IMR-90 (cell line): ENCODE data around the gene GLTPD2. TPM values are rescaled to one million over a fixed set of nuclear protein-coding genes. Genes with fewer than 3 reads are reported as not detected.

Experiments
- ATAC-seq: fragments of 200-7000 bp; cut with Tn5 transposase; 2 replicates; pipeline ENCODE4 v1.9.1; 2020; ENCODE audit warnings: low read depth, mild to moderate bottlenecking, moderate library complexity
- BruUV-seq: library from RNA; stranded (reverse); fragments of 400-500 nt; replicated peaks from 2 replicates; lab custom pipeline; 2021; lab: Mats Ljungman, UMichigan
- CTCF ChIA-PET: fragments of 300-600 bp; formaldehyde crosslinking; extraction: SDS; loops from one replicate; lab custom pipeline; 2021; ENCODE audit warnings: antibody characterized with exemption; lab: Yijun Ruan, JAX
- POLR2A ChIA-PET: fragments of 300-600 bp; sonication (Branson Sonifier 250); formaldehyde crosslinking; loops from one replicate; lab custom pipeline; 2022; ENCODE audit warnings: antibody characterized with exemption; ENCODE audit not compliant: unreplicated experiment; lab: Charles Lee
- DNase-seq: peaks from one replicate; pipeline ENCODE4 v3.0.0; 2013
- H2AFZ ChIP-seq: replicated peaks from 2 replicates; pipeline ENCODE3; 2013; ENCODE audit warnings: low read length, mild to moderate bottlenecking; ENCODE audit not compliant: poor library complexity
- H2AK5ac ChIP-seq: 2 replicates; pipeline ENCODE4 v1.6.1; 2013; ENCODE audit warnings: low read depth, low read length, inconsistent platforms
- H2AK9ac ChIP-seq: replicated peaks from 2 replicates; pipeline ENCODE3; 2013; ENCODE audit warnings: mild to moderate bottlenecking, low read depth, low read length, moderate library complexity; ENCODE audit not compliant: poor library complexity
- H2BK120ac ChIP-seq: 2 replicates; pipeline ENCODE4 v1.6.1; 2013; ENCODE audit warnings: low read depth, low read length, inconsistent platforms
- H2BK15ac ChIP-seq: 3 replicates; pipeline ENCODE4 v1.6.1; 2013; ENCODE audit warnings: low read depth, low read length, inconsistent platforms
- H2BK20ac ChIP-seq: 2 replicates; pipeline ENCODE4 v1.6.1; 2013; ENCODE audit warnings: low read depth, mild to moderate bottlenecking, inconsistent platforms, low read length, moderate library complexity
- H2BK5ac ChIP-seq: 2 replicates; pipeline ENCODE4 v1.6.1; 2013; ENCODE audit warnings: mild to moderate bottlenecking, low read depth, low read length, inconsistent platforms; ENCODE audit not compliant: poor library complexity, severe bottlenecking
- H3K14ac ChIP-seq: replicated peaks from 2 replicates; pipeline ENCODE4 v1.6.1; 2013; ENCODE audit warnings: low read depth, low read length, inconsistent platforms
- H3K18ac ChIP-seq: 2 replicates; pipeline ENCODE4 v1.6.1; 2013; ENCODE audit warnings: low read depth, low read length, control low read depth
- H3K23ac ChIP-seq: 2 replicates; pipeline ENCODE4 v1.6.1; 2013; ENCODE audit warnings: low read depth, low read length, inconsistent platforms
- H3K27ac ChIP-seq: 2 replicates; pipeline ENCODE4 v1.5.1; 2013; ENCODE audit warnings: mild to moderate bottlenecking, control low read depth, low read length; ENCODE audit not compliant: insufficient read depth
- H3K27me3 ChIP-seq: 2 replicates; pipeline ENCODE4 v1.6.1; 2013; ENCODE audit warnings: low read length; ENCODE audit not compliant: control insufficient read depth, insufficient read depth
- H3K36me3 ChIP-seq: 2 replicates; pipeline ENCODE4 v1.6.1; 2013; ENCODE audit warnings: low read length, mixed read lengths; ENCODE audit not compliant: control insufficient read depth, insufficient read depth
- H3K4ac ChIP-seq: 2 replicates; pipeline ENCODE4 v1.6.1; 2013; ENCODE audit warnings: low read depth, low read length, inconsistent platforms
- H3K4me1 ChIP-seq: 2 replicates; pipeline ENCODE4 v1.6.1; 2013; ENCODE audit warnings: low read length, mixed read lengths; ENCODE audit not compliant: control insufficient read depth, insufficient read depth
- H3K4me2 ChIP-seq: 2 replicates; pipeline ENCODE4 v1.6.1; 2013; ENCODE audit warnings: low read depth, mild to moderate bottlenecking, control low read depth, low read length, moderate library complexity
- H3K4me3 ChIP-seq: 2 replicates; pipeline ENCODE4 v1.5.1; 2013; ENCODE audit warnings: low read depth, mild to moderate bottlenecking, control low read depth, low read length, moderate library complexity; ENCODE audit not compliant: insufficient read depth
- H3K56ac ChIP-seq: 2 replicates; pipeline ENCODE4 v1.6.1; 2013; ENCODE audit warnings: low read length, inconsistent platforms; ENCODE audit not compliant: insufficient read depth; ENCODE audit errors: extremely low read depth
- H3K79me1 ChIP-seq, 2 experiments: 2 replicates each; pipeline ENCODE4 v1.6.1; 2013; ENCODE audit warnings: low read length in 2 of 2, inconsistent platforms in 1 of 2, low read depth in 1 of 2
- H3K9ac ChIP-seq: 2 replicates; pipeline ENCODE4 v1.6.1; 2013; ENCODE audit warnings: low read depth, low read length, control low read depth
- H3K9me1 ChIP-seq: 2 replicates; pipeline ENCODE4 v1.6.1; 2013; ENCODE audit warnings: low read length, inconsistent platforms; ENCODE audit not compliant: insufficient read depth
- H3K9me3 ChIP-seq: 2 replicates; pipeline ENCODE4 v1.6.1; 2013; ENCODE audit warnings: low read length; ENCODE audit not compliant: control insufficient read depth, insufficient read depth
- H4K20me1 ChIP-seq: 2 replicates; pipeline ENCODE4 v1.6.1; 2013; ENCODE audit warnings: low read length, inconsistent platforms; ENCODE audit not compliant: insufficient read depth
- H4K5ac ChIP-seq: 2 replicates; pipeline ENCODE4 v1.6.1; 2013; ENCODE audit warnings: mild to moderate bottlenecking, low read depth, low read length, control low read depth
- H4K8ac ChIP-seq, 2 experiments: 2 replicates each; pipeline ENCODE4 v1.6.1; 2013; ENCODE audit warnings: low read depth in 2 of 2, low read length in 2 of 2, control low read depth in 1 of 2, inconsistent platforms in 1 of 2
- H4K91ac ChIP-seq: 2 replicates; pipeline ENCODE4 v1.6.1; 2013; ENCODE audit warnings: low read depth, low read length, inconsistent platforms; ENCODE audit not compliant: insufficient read depth
- BHLHE40 ChIP-seq: fragments of 150-350 bp; IDR thresholded peaks from 2 replicates; pipeline ENCODE4 v1.6.1; 2016; ENCODE audit warnings: mild to moderate bottlenecking, low read depth, low read length
- MAZ ChIP-seq: IDR thresholded peaks from 2 replicates; pipeline ENCODE4 v1.6.1; 2012; ENCODE audit warnings: low read depth, mild to moderate bottlenecking, low read length, improper control_type of control experiment, moderate library complexity, borderline replicate concordance
- RAD21 ChIP-seq: IDR thresholded peaks from 2 replicates; pipeline ENCODE4 v1.6.1; 2012; ENCODE audit warnings: low read length, improper control_type of control experiment
- WGBS, 2 experiments: methylation state at CpG; one replicate each; pipeline versions ENCODE4 v1.1.5 to v1.1.7; 2013; ENCODE audit warnings: missing lambda C conversion rate in 2 of 2; ENCODE audit not compliant: insufficient read length in 1 of 2; ENCODE audit errors: extremely low coverage in 2 of 2; 5-methylcytosine and 5-hydroxymethylcytosine counted together
- dilution Hi-C: fragments of 300-500 bp; cut with HindIII; formaldehyde crosslinking; loops from one replicate; pipeline ENCODE4 v1.14.3; 2018; ENCODE audit warnings: low sequenced_read_pairs; ENCODE audit not compliant: unreplicated experiment
- in situ Hi-C: fragments of 300-500 bp; cut with MboI; formaldehyde crosslinking; loops from 3 replicates; pipeline ENCODE4 v1.14.3; 2019; ENCODE audit warnings: low sequenced_read_pairs, inconsistent platforms, mixed read lengths
- intact Hi-C: fragments of 100-400 bp; cut with micrococcal nuclease; formaldehyde crosslinking; loops from 2 replicates; pipeline ENCODE4 v1.10.0; 2022
- polyA plus RNA-seq, 3 experiments: library from polyadenylated mRNA; depleted of rRNA; stranded (reverse); fragments of >200 nt; gene quantifications; 2 replicates each; pipeline ENCODE4 v1.2.3, GENCODE V29; 2012; ENCODE audit warnings: low replicate concordance in 1 of 3
- total RNA-seq: library from RNA; depleted of rRNA; stranded (reverse); fragments of >200 nt; gene quantifications from 2 replicates; pipeline ENCODE4 v1.2.3, GENCODE V29; 2012

GLTPD2 gene
- total and polyA plus RNA-seq, 2 of the 4 experiments (the other 2 are of a cell fraction) = not detected

GRCh38 chr17:4833178-4833940 is 44.6 kb downstream of the GLTPD2 start, which contains the start of gene MINK1:
MINK1 (plus strand) TSS chr17:4833340; CDS start chr17:4833584, 244 bp downstream.
- intact Hi-C loops = no loop called here

More at GRCh38 chr17:4833178-4833940, 44.6 kb downstream of the GLTPD2 start, which contains the start of gene MINK1:
- Histone ChIP-seq H3K56ac (peak within 1 kb of the TSS; percentile 80; the same call in 1 of the 2 replicates), H2BK20ac (peak within 1 kb of the TSS; percentile 85; the same call in 1 of the 2 replicates), H3K23ac (peak within 1 kb of the TSS; percentile 97), H3K4me2 (peak within 1 kb of the TSS; percentile 93), H2BK15ac (peak within 1 kb of the TSS; percentile 93; the same call in 2 of the 3 replicates), H4K20me1 (peaks cover 35% of the 10 kb centered on the region), H3K9ac (peak within 1 kb of the TSS; percentile 69), H4K5ac (peak within 1 kb of the TSS; percentile 54), H3K27ac (peak within 1 kb of the TSS; percentile 81), H3K79me1 (peaks cover 19 to 48% of the 10 kb centered on the region in 2 experiments; a peak in 3 of 4 replicates), H3K9me3 (no peaks in the 10 kb centered on the region), H4K91ac (peak within 1 kb of the TSS; percentile 88), H2BK5ac (peak within 1 kb of the TSS; percentile 77), H3K4ac (peak within 1 kb of the TSS; percentile 95), H3K4me3 (peak within 1 kb of the TSS; percentile 77), H3K18ac (peak within 1 kb of the TSS; percentile 48), H4K8ac (peak within 1 kb of the TSS; percentile 82 to 91), H3K14ac (peak within 1 kb of the TSS; percentile 94), H3K27me3 (no peaks in the 10 kb centered on the region), H3K36me3 (peaks cover 4% of the 10 kb centered on the region; the same call in 1 of the 2 replicates), H2BK120ac (peak within 1 kb of the TSS; percentile 48), H3K4me1 (peaks cover 6% of the 10 kb centered on the region; the same call in 1 of the 2 replicates), H2AK5ac (peak within 1 kb of the TSS; percentile 97), H2AK9ac (peak within 1 kb of the TSS; percentile 99), H3K9me1 (peaks cover 23% of the 10 kb centered on the region), H2AFZ (peak within 1 kb of the TSS; percentile 95)
- WGBS, 2 experiments = 0% methylated on average over 38 of the region's 91 CpGs; no CpG with 5 or more reads in 1 of the 2 experiments
- ChIA-PET POLR2A (no interaction called here), CTCF (no interaction called here)
- peak; percentile 92 for DNase-seq
- peak; percentile 96 for ATAC-seq
- BruUV-seq = no TSS peak
- TF ChIP-seq MAZ = peak; percentile 96
- peak; percentile 81 for TF ChIP-seq BHLHE40
- no peak for TF ChIP-seq RAD21
- dilution Hi-C loops (no loop called here), in situ Hi-C loops (no loop called here)
